ENCODE results near the gene CCDC124.

DNA sequence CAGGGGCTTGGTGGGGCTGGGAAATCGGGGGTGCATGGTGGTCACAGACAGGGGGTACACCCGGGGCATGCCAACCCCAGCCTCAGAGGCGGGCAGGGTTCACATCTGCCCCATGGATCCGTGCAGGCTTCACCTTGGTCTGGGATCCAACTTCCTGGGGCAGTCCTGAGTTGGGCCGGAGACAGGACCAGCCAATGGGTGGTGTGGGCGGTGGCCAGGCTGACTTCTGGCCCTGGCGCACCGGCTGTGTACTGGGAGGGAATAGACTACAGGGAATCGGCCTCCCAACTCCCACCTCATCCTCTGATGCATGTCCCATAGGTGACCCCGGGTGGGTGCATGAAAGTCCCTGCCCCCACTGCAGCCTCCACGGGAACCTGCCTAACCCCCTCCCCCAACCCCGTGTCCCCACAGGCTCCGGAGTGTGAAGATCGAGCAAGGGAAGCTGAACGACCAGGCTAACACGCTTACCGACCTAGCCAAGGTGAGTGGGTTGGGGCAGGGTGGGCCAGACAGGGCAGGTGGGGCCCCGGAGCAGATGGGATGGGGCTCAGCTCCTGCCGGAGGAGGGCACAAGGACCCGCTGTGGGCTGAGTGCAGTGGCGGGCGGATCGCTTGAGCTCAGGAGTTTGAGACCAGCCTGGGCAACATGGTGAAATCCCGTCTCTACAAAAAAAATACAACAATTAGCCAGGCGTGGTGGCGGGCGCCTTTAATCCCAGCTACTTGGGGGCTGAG, 60.4 kb downstream of the CCDC124 start:
- TF ChIP-seq, protein P1, sequence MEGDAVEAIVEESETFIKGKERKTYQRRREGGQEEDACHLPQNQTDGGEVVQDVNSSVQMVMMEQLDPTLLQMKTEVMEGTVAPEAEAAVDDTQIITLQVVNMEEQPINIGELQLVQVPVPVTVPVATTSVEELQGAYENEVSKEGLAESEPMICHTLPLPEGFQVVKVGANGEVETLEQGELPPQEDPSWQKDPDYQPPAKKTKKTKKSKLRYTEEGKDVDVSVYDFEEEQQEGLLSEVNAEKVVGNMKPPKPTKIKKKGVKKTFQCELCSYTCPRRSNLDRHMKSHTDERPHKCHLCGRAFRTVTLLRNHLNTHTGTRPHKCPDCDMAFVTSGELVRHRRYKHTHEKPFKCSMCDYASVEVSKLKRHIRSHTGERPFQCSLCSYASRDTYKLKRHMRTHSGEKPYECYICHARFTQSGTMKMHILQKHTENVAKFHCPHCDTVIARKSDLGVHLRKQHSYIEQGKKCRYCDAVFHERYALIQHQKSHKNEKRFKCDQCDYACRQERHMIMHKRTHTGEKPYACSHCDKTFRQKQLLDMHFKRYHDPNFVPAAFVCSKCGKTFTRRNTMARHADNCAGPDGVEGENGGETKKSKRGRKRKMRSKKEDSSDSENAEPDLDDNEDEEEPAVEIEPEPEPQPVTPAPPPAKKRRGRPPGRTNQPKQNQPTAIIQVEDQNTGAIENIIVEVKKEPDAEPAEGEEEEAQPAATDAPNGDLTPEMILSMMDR (IDR thresholded peaks at IDR 0.05), result no peak
- no peak for TF ChIP-seq POLR2AphosphoS5 (IDR thresholded peaks at IDR 0.05)
- no peak for TF ChIP-seq POLR2A (IDR thresholded peaks at IDR 0.05)
- TF ChIP-seq EP300 (IDR thresholded peaks at IDR 0.05; ENCODE audit: low read depth), result no peak

All from transverse colon (tissue), 4 donors.